Naive thymus-derived CD4-positive, alpha-beta T cell (primary cell): ENCODE results near the gene PFKL. TPM values are rescaled to one million over a fixed set of nuclear protein-coding genes. Genes with fewer than 3 reads are reported as not detected.

Experiments
- ATAC-seq: fragments of 150-1000 bp; cut with Tn5 transposase; 2 replicates; pipeline ENCODE4 v1.10.0; 2021; ENCODE audit warnings: mild to moderate bottlenecking, moderate library complexity
- CTCF ChIA-PET: fragments of 350-600 bp; sonication (Branson Sonifier 250); formaldehyde crosslinking; loops from one replicate; lab custom pipeline; 2021; ENCODE audit warnings: antibody characterized with exemption; lab: Charles Lee
- POLR2A ChIA-PET: fragments of 350-600 bp; sonication (Branson Sonifier 250); formaldehyde crosslinking; loops from one replicate; lab custom pipeline; 2021; ENCODE audit warnings: antibody characterized with exemption, inconsistent platforms; lab: Charles Lee
- DNase-seq, 9 donors: peaks; one replicate each; pipeline versions ENCODE4 v3.0.0 to v3.0.0-alpha.2; 2020 to 2022; ENCODE audit warnings: mixed read lengths in 1 of 9
- H3K27ac ChIP-seq: one replicate; pipeline ENCODE4 v1.7.0; 2013; ENCODE audit warnings: mild to moderate bottlenecking, low read depth, low read length, moderate library complexity
- H3K27me3 ChIP-seq, 2 donors: one replicate each; pipeline ENCODE4 v1.7.0; 2013; ENCODE audit warnings: low read length in 2 of 2, mild to moderate bottlenecking in 2 of 2, moderate library complexity in 2 of 2; ENCODE audit not compliant: control insufficient read depth in 2 of 2, insufficient read depth in 2 of 2
- H3K36me3 ChIP-seq, 3 experiments: 1 replicate in 2 of 3; 2 replicates in 1 of 3; pipeline ENCODE4 v1.7.0; 2013; ENCODE audit warnings: low read length in 3 of 3, mild to moderate bottlenecking in 3 of 3, moderate library complexity in 1 of 3; ENCODE audit not compliant: insufficient read depth in 3 of 3, control insufficient read depth in 2 of 3
- H3K4me1 ChIP-seq, 2 donors: one replicate each; pipeline ENCODE4 v1.7.0; 2013; ENCODE audit warnings: low read length in 2 of 2, mild to moderate bottlenecking in 2 of 2, moderate library complexity in 1 of 2; ENCODE audit not compliant: control insufficient read depth in 2 of 2, insufficient read depth in 2 of 2
- H3K4me3 ChIP-seq: 2 replicates; pipeline ENCODE4 v1.7.0; 2013; ENCODE audit warnings: mild to moderate bottlenecking, low read length
- H3K9me3 ChIP-seq, 3 experiments: 1 replicate in 2 of 3; 2 replicates in 1 of 3; pipeline ENCODE4 v1.7.0; 2013; ENCODE audit warnings: low read length in 3 of 3; ENCODE audit not compliant: control insufficient read depth in 2 of 3
- H3K27ac Mint-ChIP-seq, 9 donors: one replicate each; pipeline ENCODE4 v1.8.0; 2020 to 2022; ENCODE audit warnings: mixed read lengths in 9 of 9, mild to moderate bottlenecking in 8 of 9, moderate library complexity in 5 of 9, inconsistent platforms in 2 of 9
- H3K27me3 Mint-ChIP-seq, 5 donors: one replicate each; pipeline ENCODE4 v1.8.0; 2021 to 2022; ENCODE audit warnings: mixed read lengths in 5 of 5, mild to moderate bottlenecking in 1 of 5
- H3K36me3 Mint-ChIP-seq, 5 donors: one replicate each; pipeline ENCODE4 v1.8.0; 2020 to 2022; ENCODE audit warnings: mixed read lengths in 5 of 5, mild to moderate bottlenecking in 3 of 5, inconsistent platforms in 1 of 5
- H3K4me1 Mint-ChIP-seq, 7 donors: one replicate each; pipeline ENCODE4 v1.8.0; 2020 to 2022; ENCODE audit warnings: mixed read lengths in 7 of 7, mild to moderate bottlenecking in 3 of 7, inconsistent platforms in 1 of 7
- H3K4me3 Mint-ChIP-seq, 10 donors: one replicate each; pipeline ENCODE4 v1.8.0; 2020 to 2022; ENCODE audit warnings: mild to moderate bottlenecking in 10 of 10, mixed read lengths in 10 of 10, moderate library complexity in 6 of 10, inconsistent platforms in 2 of 10
- H3K9me3 Mint-ChIP-seq, 11 donors: one replicate each; pipeline ENCODE4 v1.8.0; 2020 to 2022; ENCODE audit warnings: mixed read lengths in 11 of 11, mild to moderate bottlenecking in 4 of 11, inconsistent platforms in 1 of 11, moderate library complexity in 1 of 11
- intact Hi-C, 2 donors: fragments of 100-400 bp; cut with micrococcal nuclease; formaldehyde crosslinking; loops; one replicate each; pipeline ENCODE4 v1.15.1; 2023
- polyA plus RNA-seq, 2 donors: library from polyadenylated mRNA; unstranded; fragments of 300-500 nt; fragmentation: Illumina TruSeq; gene quantifications; one replicate each; pipeline ENCODE4 v1.2.3, GENCODE V29; 2021
- total RNA-seq, 6 experiments: library from RNA in 5 of 6; stranded (reverse) in 5 of 6; gene quantifications; 1 replicate in 5 of 6; 2 replicates in 1 of 6; pipeline ENCODE4 v1.2.3 and lab custom pipeline; 2021 to 2026

Gene PFKL
- total and polyA plus RNA-seq, 7 experiments from 2014 or later: 75.0 to 196 (median 109) TPM

GRCh38 chr21:44314561-44314960 lies 14.7 kb downstream of the PFKL start:
- Histone ChIP-seq H3K9me3 (no peaks in the 10 kb centered on the region), H3K36me3 (peaks cover 7 to 97% (median 14%) of the 10 kb centered on the region in 3 experiments), H3K27me3 (no peaks in the 10 kb centered on the region), H3K27ac (no peak overlapping the region), H3K4me1 (no peaks in the 10 kb centered on the region), H3K4me3 (no peak overlapping the region)
- ATAC-seq: no peak
- no peak for DNase-seq
- H3K4me1 Mint-ChIP-seq: peaks cover 0 to 15% (median 0%) of the 10 kb centered on the region in 7 donors
- H3K27ac Mint-ChIP-seq: no peak overlapping the region
- H3K4me3 Mint-ChIP-seq: no peak overlapping the region
- no peaks in the 10 kb centered on the region for H3K27me3 Mint-ChIP-seq
- ChIA-PET POLR2A (no interaction called here), CTCF (no interaction called here)
- H3K9me3 Mint-ChIP-seq: no peaks in the 10 kb centered on the region
- intact Hi-C loops: no loop called here
- peaks cover 6 to 9% (median 7%) of the 10 kb centered on the region in 5 donors for H3K36me3 Mint-ChIP-seq

- intact Hi-C loops: no loop called here
- no peak for ATAC-seq
- DNase-seq: no peak
- Mint-ChIP-seq H3K36me3 (peaks cover 6 to 9% (median 7%) of the 10 kb centered on the region in 5 donors), H3K27ac (no peak overlapping the region), H3K27me3 (no peaks in the 10 kb centered on the region), H3K4me3 (no peak overlapping the region), H3K4me1 (peaks cover 0 to 15% (median 0%) of the 10 kb centered on the region in 7 donors), H3K9me3 (no peaks in the 10 kb centered on the region)
- Histone ChIP-seq H3K4me1 (no peaks in the 10 kb centered on the region), H3K36me3 (peaks cover 7 to 94% (median 14%) of the 10 kb centered on the region in 3 experiments), H3K27ac (no peak overlapping the region), H3K4me3 (no peak overlapping the region), H3K9me3 (no peaks in the 10 kb centered on the region), H3K27me3 (no peaks in the 10 kb centered on the region)
- ChIA-PET POLR2A (no interaction called here), CTCF (no interaction called here)
Observed at GRCh38 chr21:44315691-44316203, 15.9 kb downstream of the PFKL start.

- no peak for DNase-seq
- H3K27ac ChIP-seq: no peak overlapping the region
- H3K27ac Mint-ChIP-seq: peak overlapping the region in 4 of 9 donors; percentile 30 to 62 (median 44)
- peaks cover under 1 to 4% (median under 1%) of the 10 kb centered on the region in 5 donors for H3K36me3 Mint-ChIP-seq
- H3K27me3 ChIP-seq: no peaks in the 10 kb centered on the region
- ChIA-PET POLR2A (interaction anchor here (1.0 kb wide), 1 partner anchor 23 kb away, joined by 3 read pairs; the partner anchor contains the start of gene CFAP410), CTCF (no interaction called here)
- no peaks in the 10 kb centered on the region for H3K9me3 Mint-ChIP-seq
- H3K4me3 ChIP-seq: no peak overlapping the region
- H3K4me3 Mint-ChIP-seq: no peak overlapping the region
- H3K36me3 ChIP-seq: peaks cover under 1 to 91% (median 8%) of the 10 kb centered on the region in 3 experiments
- peaks cover 0 to 9% (median 0%) of the 10 kb centered on the region in 7 donors for H3K4me1 Mint-ChIP-seq
- no peaks in the 10 kb centered on the region for H3K4me1 ChIP-seq
- no peaks in the 10 kb centered on the region for H3K9me3 ChIP-seq
- intact Hi-C loops: no loop called here
- no peak for ATAC-seq
- no peaks in the 10 kb centered on the region for H3K27me3 Mint-ChIP-seq
Observed at GRCh38 chr21:44316277-44316900, 16.5 kb downstream of the PFKL start.

GRCh38 chr21:44317241-44317782 lies 17.5 kb downstream of the PFKL start:
- no peak overlapping the region for H3K4me3 ChIP-seq
- no peaks in the 10 kb centered on the region for H3K4me1 ChIP-seq
- no peaks in the 10 kb centered on the region for H3K27me3 ChIP-seq
- CTCF ChIA-PET: no interaction called here
- no peak overlapping the region for H3K4me3 Mint-ChIP-seq
- no peak for DNase-seq
- H3K9me3 ChIP-seq: no peaks in the 10 kb centered on the region
- H3K27me3 Mint-ChIP-seq: no peaks in the 10 kb centered on the region
- POLR2A ChIA-PET: interaction anchor here (1.0 kb wide), 1 partner anchor 22 kb away, joined by 3 read pairs; the partner anchor contains the start of gene CFAP410
- intact Hi-C loops: no loop called here
- peaks cover 0 to 2% (median 0%) of the 10 kb centered on the region in 7 donors for H3K4me1 Mint-ChIP-seq
- no peaks in the 10 kb centered on the region for H3K9me3 Mint-ChIP-seq
- peaks cover 0 to 91% (median 5%) of the 10 kb centered on the region in 3 experiments for H3K36me3 ChIP-seq
- H3K36me3 Mint-ChIP-seq: peaks cover 0 to 4% (median 0%) of the 10 kb centered on the region in 5 donors
- ATAC-seq: no peak
- peak overlapping the region in 1 of 9 donors; percentile 25 for H3K27ac Mint-ChIP-seq
- no peak overlapping the region for H3K27ac ChIP-seq

- Mint-ChIP-seq H3K4me3 (no peak overlapping the region), H3K4me1 (peaks cover 0 to 2% (median 0%) of the 10 kb centered on the region in 7 donors), H3K9me3 (no peaks in the 10 kb centered on the region), H3K27me3 (no peaks in the 10 kb centered on the region), H3K36me3 (peaks cover 0 to 4% (median 0%) of the 10 kb centered on the region in 5 donors), H3K27ac (no peak overlapping the region)
- ATAC-seq (no peak), DNase-seq (no peak)
- Histone ChIP-seq H3K27ac (no peak overlapping the region), H3K4me3 (no peak overlapping the region), H3K27me3 (no peaks in the 10 kb centered on the region), H3K36me3 (peaks cover 0 to 91% (median 5%) of the 10 kb centered on the region in 3 experiments), H3K9me3 (no peaks in the 10 kb centered on the region), H3K4me1 (no peaks in the 10 kb centered on the region)
- intact Hi-C loops: no loop called here
- ChIA-PET CTCF (no interaction called here), POLR2A (interaction anchor here (1.7 kb wide), 1 partner anchor 8 kb away, joined by 3 read pairs; no protein-coding TSS in a partner anchor)
Observed at GRCh38 chr21:44317871-44318270, 18.0 kb downstream of the PFKL start.

- CTCF ChIA-PET: no interaction called here
- ATAC-seq: no peak
- H3K9me3 ChIP-seq: no peaks in the 10 kb centered on the region
- peaks cover 0 to 91% (median 0%) of the 10 kb centered on the region in 3 experiments for H3K36me3 ChIP-seq
- Mint-ChIP-seq H3K4me1 (peaks cover 0 to 2% (median 0%) of the 10 kb centered on the region in 7 donors), H3K27me3 (no peaks in the 10 kb centered on the region), H3K4me3 (no peak overlapping the region), H3K27ac (no peak overlapping the region), H3K36me3 (peaks cover 0 to 4% (median 0%) of the 10 kb centered on the region in 5 donors), H3K9me3 (no peaks in the 10 kb centered on the region)
- H3K4me3 ChIP-seq: no peak overlapping the region
- H3K27me3 ChIP-seq: no peaks in the 10 kb centered on the region
- DNase-seq: no peak
- intact Hi-C loops: no loop called here
- POLR2A ChIA-PET: interaction anchor here (1.7 kb wide), 1 partner anchor 9 kb away, joined by 3 read pairs; no protein-coding TSS in a partner anchor
- H3K4me1 ChIP-seq: no peaks in the 10 kb centered on the region
- no peak overlapping the region for H3K27ac ChIP-seq
Observed at GRCh38 chr21:44318489-44319285, 18.8 kb downstream of the PFKL start.
